NCI-H748 (cell line): ENCODE data around the gene DNASE1L2.
A peak's percentile ranks its signal among the peaks of the same experiment; 100 is the strongest.

ENCODE experiments used
- DNase-seq: peaks from one replicate; lab custom pipeline; 2025; ENCODE audit not compliant: unreplicated experiment; lab: John Stamatoyannopoulos, UW

The DNASE1L2 gene

GRCh38 chr16:2236337-2237101 is at the start of gene DNASE1L2:
DNASE1L2 (plus strand) TSS chr16:2236444; CDS start chr16:2236817, 373 bp downstream.
- peak; percentile 37 for DNase-seq

GRCh38 chr16:2186505-2186904 is 49.7 kb upstream of the DNASE1L2 start:
- no peak for DNase-seq

- no peak for DNase-seq
Observed at GRCh38 chr16:2187212-2187611, 49.0 kb upstream of the DNASE1L2 start.

- no peak for DNase-seq
Observed at GRCh38 chr16:2188395-2188794, 47.8 kb upstream of the DNASE1L2 start.

GRCh38 chr16:2189252-2189893 is 46.9 kb upstream of the DNASE1L2 start:
- no peak for DNase-seq

GRCh38 chr16:2190002-2190658 is 46.1 kb upstream of the DNASE1L2 start:
- DNase-seq = no peak

- no peak for DNase-seq
Observed at GRCh38 chr16:2190659-2191445, 45.4 kb upstream of the DNASE1L2 start.

GRCh38 chr16:2191446-2191706 is 44.9 kb upstream of the DNASE1L2 start:
- DNase-seq = no peak

GRCh38 chr16:2194166-2194834 is 41.9 kb upstream of the DNASE1L2 start:
- peak; percentile 39 for DNase-seq

GRCh38 chr16:2194852-2195321 is 41.4 kb upstream of the DNASE1L2 start:
- DNase-seq = peak; percentile 77

- peak; percentile 20 for DNase-seq
Observed at GRCh38 chr16:2195322-2196161, 40.7 kb upstream of the DNASE1L2 start.

GRCh38 chr16:2196162-2196980 is 39.9 kb upstream of the DNASE1L2 start, which contains the start of gene CASKIN1:
CASKIN1 (minus strand) TSS chr16:2196605; CDS start chr16:2196432, 173 bp downstream.
- DNase-seq = peak; percentile 54

- no peak for DNase-seq
Observed at GRCh38 chr16:2196981-2197511, 39.2 kb upstream of the DNASE1L2 start.

GRCh38 chr16:2197765-2198164 is 38.5 kb upstream of the DNASE1L2 start:
- DNase-seq = no peak

- DNase-seq = no peak
Observed at GRCh38 chr16:2198283-2198682, 38.0 kb upstream of the DNASE1L2 start.

- no peak for DNase-seq
Observed at GRCh38 chr16:2199095-2199494, 37.1 kb upstream of the DNASE1L2 start.

- no peak for DNase-seq
Observed at GRCh38 chr16:2199621-2200139, 36.6 kb upstream of the DNASE1L2 start.

GRCh38 chr16:2200313-2200712 is 35.9 kb upstream of the DNASE1L2 start:
- no peak for DNase-seq
